HG03442 (cell line): ENCODE results near the gene RAX2.
A peak's percentile ranks its signal among the peaks of the same experiment; 100 is the strongest.
"Not testable (repeated sequence)": the region's sequence is repeated elsewhere in the genome, so short reads cannot be mapped to it uniquely, and the experiment has no call there.

Source experiments
- ATAC-seq: cut with Tn5 transposase; IDR thresholded peaks from one replicate; pipeline ENCODE4 v1.9.1; 2021; ENCODE audit warnings: mild to moderate bottlenecking, moderate library complexity; ENCODE audit not compliant: unreplicated experiment

Gene RAX2

GRCh38 chr19:3778899-3779723, 7.1 kb upstream of the RAX2 start:
- ATAC-seq, result no peak

GRCh38 chr19:3778104-3778867, 6.3 kb upstream of the RAX2 start:
- ATAC-seq, result no peak

- ATAC-seq, result no peak
Observed at GRCh38 chr19:3776479-3777040, 4.5 kb upstream of the RAX2 start.

DNA sequence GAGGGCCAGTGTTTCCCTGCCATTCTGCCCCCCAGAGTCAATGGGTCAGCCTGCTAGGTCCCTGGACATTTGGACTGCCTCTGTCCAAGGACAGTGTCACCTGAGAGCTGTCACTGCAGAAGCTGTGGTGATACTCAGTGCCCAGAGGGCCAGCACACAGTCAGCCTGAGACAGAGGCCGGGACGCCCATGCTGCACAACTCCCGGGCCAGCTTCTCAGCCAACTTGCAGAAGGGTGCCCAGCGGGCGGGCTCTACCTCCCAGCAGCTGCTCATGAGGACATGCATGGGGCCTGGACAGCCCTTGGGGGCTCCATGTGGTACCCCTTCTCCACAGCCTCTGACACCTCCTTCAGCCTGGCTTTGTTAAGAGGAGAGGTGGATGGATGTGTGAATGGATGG, 3.8 kb upstream of the RAX2 start:
- no peak for ATAC-seq

GRCh38 chr19:3775374-3775711, 3.3 kb upstream of the RAX2 start:
- ATAC-seq, result no peak

- ATAC-seq, result no peak
Observed at GRCh38 chr19:3774621-3775373, 2.8 kb upstream of the RAX2 start.

- ATAC-seq, result no peak
Observed at GRCh38 chr19:3773814-3774515, 1.9 kb upstream of the RAX2 start.

DNA sequence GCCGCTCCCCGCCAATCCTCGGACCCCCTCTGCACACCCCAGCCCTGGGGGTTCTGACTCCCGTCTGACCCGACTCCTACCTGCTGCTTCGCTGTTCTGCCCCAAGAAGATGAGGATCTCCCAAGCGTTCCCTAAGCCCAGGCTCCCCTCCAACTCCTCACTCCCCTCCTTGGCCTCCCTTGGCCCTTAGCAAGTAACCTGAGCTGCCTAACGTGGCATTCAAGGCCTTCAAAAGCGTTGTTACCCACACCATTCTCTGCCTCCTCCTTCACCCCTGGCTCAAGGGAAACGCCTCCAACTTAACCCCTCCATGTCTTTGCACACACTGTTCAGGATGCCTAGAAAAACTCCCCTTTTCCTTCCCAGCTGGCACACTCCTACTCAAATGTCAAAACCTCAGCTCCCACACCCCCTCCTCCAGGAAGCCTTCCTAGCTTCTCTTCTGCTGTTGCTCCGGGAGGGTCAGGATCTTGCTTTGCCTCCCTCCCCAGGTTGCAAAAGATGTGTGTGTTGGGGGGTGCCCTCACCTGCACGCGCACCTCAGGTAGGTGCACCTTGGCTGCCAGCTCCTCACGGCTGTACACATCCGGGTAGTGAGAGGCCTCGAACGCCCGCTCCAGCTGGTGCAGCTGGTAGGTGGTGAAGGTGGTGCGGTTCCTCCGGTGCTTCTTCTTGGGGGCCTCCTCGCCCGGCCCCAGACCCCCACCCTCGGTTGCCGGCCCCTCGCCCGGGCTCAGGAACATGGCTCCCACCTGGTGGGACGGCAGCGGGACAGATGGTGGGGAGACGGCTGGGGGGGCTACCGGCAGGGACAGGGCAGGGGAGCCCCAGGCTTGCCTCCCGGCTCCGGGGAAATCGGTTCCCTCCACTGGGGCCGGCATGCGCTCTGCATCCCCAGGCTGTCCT, 775 bp downstream of the RAX2 start:
- ATAC-seq, result no peak

GRCh38 chr19:3770136-3770999, 1.7 kb downstream of the RAX2 start:
- ATAC-seq, result no peak

DNA sequence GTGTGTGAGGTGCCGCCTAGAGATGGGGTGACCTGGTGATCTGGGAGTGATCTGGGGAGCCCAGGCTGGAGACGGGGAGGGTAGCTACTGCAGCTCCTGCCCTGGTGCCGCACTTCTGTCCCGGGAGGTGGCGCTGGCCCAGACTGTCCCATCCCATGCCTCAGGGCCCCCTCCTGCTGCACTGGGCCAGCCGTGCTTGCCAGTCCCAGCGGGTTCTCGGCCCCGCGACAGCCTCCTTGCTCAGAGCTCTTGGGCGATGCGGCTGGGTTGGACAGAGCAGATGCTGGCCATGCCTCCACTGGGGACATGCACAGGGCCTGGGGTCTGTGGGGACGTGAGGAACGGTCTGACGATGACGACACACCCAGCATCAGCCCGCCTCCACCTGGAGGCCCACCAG, 2.5 kb downstream of the RAX2 start:
- ATAC-seq, result no peak

DNA sequence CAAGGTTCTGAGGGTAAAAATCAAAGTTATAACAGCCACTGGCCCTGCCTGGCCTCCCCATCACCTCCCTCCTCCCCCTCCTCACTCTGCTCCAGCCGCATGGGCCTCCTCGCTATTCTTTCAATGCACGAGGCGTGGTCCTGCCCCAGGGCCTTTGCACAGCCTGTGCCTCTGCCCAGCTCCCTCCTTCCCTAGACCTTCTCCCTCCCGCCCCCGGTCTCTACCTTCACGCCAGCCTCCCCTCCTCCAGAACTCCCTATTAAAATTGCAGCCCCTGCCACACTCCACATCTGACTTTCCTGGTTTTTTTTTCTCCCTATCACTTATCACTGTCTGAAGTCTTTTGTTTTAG, 3.3 kb downstream of the RAX2 start:
- ATAC-seq, result no peak

- ATAC-seq, result no peak
Observed at GRCh38 chr19:3768015-3768747, 3.8 kb downstream of the RAX2 start.

DNA sequence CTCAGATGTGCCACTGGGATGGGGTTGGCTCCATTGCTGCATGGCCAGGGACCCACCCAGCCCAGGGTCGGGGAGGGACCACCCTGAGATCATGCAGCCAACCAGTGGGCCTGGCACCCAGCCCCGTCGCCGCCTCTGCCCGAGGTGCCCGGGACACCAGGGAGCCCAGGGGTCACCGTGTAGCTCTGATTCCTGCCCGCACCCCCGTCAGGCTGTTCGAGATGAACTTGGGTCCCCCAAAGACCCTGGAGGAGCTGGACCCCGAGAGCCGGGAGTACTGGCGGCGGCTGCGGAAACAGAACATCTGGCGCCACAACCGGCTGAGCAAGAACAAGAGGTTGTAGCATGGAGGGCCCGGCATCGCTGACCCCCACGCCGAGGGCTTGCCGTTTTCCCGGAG, 5.0 kb downstream of the RAX2 start:
- no peak for ATAC-seq

DNA sequence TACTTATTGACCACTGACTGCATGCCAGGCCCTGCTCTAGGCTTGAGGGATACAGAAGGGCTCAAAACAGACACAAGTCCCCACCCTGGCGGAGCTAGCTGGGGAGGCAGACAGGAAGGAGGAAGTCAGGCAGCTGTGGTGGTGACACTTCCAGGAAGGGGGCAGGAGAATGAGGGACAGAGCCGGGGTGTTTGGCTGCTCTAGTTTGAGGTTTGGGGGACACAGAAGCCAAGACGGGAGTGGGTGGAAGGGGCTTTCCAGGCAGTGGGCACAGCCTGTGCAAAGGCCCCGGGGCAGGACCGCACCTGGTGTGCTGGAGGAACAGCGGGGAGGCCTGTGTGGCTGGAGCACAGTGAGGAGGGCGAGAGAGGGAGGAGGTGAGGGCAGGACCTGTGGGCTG, 5.5 kb downstream of the RAX2 start:
- ATAC-seq, result no peak

- not testable (repeated sequence) for ATAC-seq
Observed at GRCh38 chr19:3765757-3766156, 6.3 kb downstream of the RAX2 start.

GRCh38 chr19:3765121-3765520, 6.9 kb downstream of the RAX2 start:
- no peak for ATAC-seq

GRCh38 chr19:3762501-3763459, 9.2 kb downstream of the RAX2 start, which contains the start of gene MRPL54:
Gene MRPL54 (plus strand): TSS chr19:3762682. CDS start chr19:3762701, 19 bp downstream.
- ATAC-seq, result peak; percentile 67
